HepG2 (cell line): ENCODE data around the gene EXOC3. TPM values are rescaled to one million over a fixed set of nuclear protein-coding genes. Genes with fewer than 3 reads are reported as not detected.

Experiments used
- ATAC-seq: fragments of 200-7000 bp; cut with Tn5 transposase; 3 replicates; pipeline ENCODE4 v1.9.1; 2020; ENCODE audit warnings: mild to moderate bottlenecking, moderate library complexity
- BruUV-seq: library from RNA; stranded (reverse); fragments of 400-500 nt; replicated peaks from 2 replicates; lab custom pipeline; 2021; lab: Mats Ljungman, UMichigan
- CTCF ChIA-PET: fragments of 300-600 bp; formaldehyde crosslinking; extraction: SDS; loops from one replicate; lab custom pipeline; 2021; ENCODE audit warnings: low total read pairs, inconsistent platforms, low intra/inter-chr PET ratio; lab: Yijun Ruan, JAX
- POLR2A ChIA-PET: fragments of 350-600 bp; sonication (Branson Sonifier 250); formaldehyde crosslinking; loops from one replicate; lab custom pipeline; 2020; ENCODE audit warnings: antibody characterized with exemption, inconsistent platforms; lab: Yijun Ruan, JAX
- DNase-seq: peaks from one replicate; pipeline ENCODE4 v3.0.0-alpha.2; 2015; ENCODE audit warnings: low spot score
- FAIRE-seq: peaks from 3 replicates; lab custom pipeline; 2011; peaks lifted over from hg19 to GRCh38; lab: Jason Lieb, UNC
- H2AFZ ChIP-seq: one replicate; pipeline ENCODE4 v1.6.1; 2011; ENCODE audit warnings: low read length, inconsistent platforms
- H3K27ac ChIP-seq: fragments of 300-600 bp; 3 replicates; pipeline ENCODE4 v1.8.0; 2011; ENCODE audit warnings: mixed run types, mild to moderate bottlenecking, mixed read lengths, low read length, inconsistent platforms; ENCODE audit not compliant: insufficient read depth; ENCODE audit errors: extremely low read length
- H3K27me3 ChIP-seq, 2 experiments: fragments of 200-600 bp in 1 of 2; 2 replicates in 1 of 2; 3 replicates in 1 of 2; pipeline versions ENCODE4 v1.6.0 to v1.8.0; 2011; ENCODE audit warnings: low read length in 2 of 2, mild to moderate bottlenecking in 2 of 2, moderate library complexity in 2 of 2, inconsistent platforms in 1 of 2; ENCODE audit not compliant: insufficient read depth in 2 of 2, control insufficient read depth in 1 of 2
- H3K36me3 ChIP-seq, 2 experiments: fragments of 200-600 bp in 1 of 2; replicated peaks in 1 of 2; 2 replicates in 1 of 2; 3 replicates in 1 of 2; pipeline versions ENCODE4 v1.5.1 to v1.8.0; 2011; ENCODE audit warnings: low read length in 2 of 2, inconsistent platforms in 1 of 2; ENCODE audit not compliant: insufficient read depth in 2 of 2, control insufficient read depth in 1 of 2
- H3K4me1 ChIP-seq: 2 replicates; pipeline ENCODE4 v1.5.1; 2012; ENCODE audit warnings: low read length, inconsistent platforms; ENCODE audit not compliant: insufficient read depth
- H3K4me2 ChIP-seq: 2 replicates; pipeline ENCODE4 v1.6.0; 2011; ENCODE audit warnings: low read depth, low read length, inconsistent platforms
- H3K4me3 ChIP-seq, 3 experiments: fragments of 200-600 bp in 1 of 3; sonication (generic), shearing (Covaris generic) in 1 of 3; replicated peaks in 1 of 3; 2 replicates each; pipeline ENCODE4 v1.5.1; 2011 to 2016; ENCODE audit warnings: low read length in 3 of 3, inconsistent platforms in 2 of 3, low read depth in 2 of 3, mild to moderate bottlenecking in 2 of 3, control low read depth in 1 of 3, mixed read lengths in 1 of 3; ENCODE audit not compliant: insufficient read depth in 1 of 3
- H3K79me2 ChIP-seq: one replicate; pipeline ENCODE4 v1.6.1; 2011; ENCODE audit warnings: low read length, inconsistent platforms; ENCODE audit not compliant: insufficient read depth
- H3K9ac ChIP-seq: 2 replicates; pipeline ENCODE4 v1.6.0; 2011; ENCODE audit warnings: mild to moderate bottlenecking, low read depth, low read length, inconsistent platforms; ENCODE audit not compliant: insufficient read depth
- H3K9me3 ChIP-seq: 2 replicates; pipeline ENCODE4 v1.5.1; 2012; ENCODE audit warnings: mild to moderate bottlenecking, low read length
- H4K20me1 ChIP-seq: 2 replicates; pipeline ENCODE4 v1.6.0; 2011; ENCODE audit warnings: inconsistent platforms, mild to moderate bottlenecking, low read length, moderate library complexity; ENCODE audit not compliant: insufficient read depth
- AGO1 ChIP-seq: fragments of 200-400 bp; formaldehyde crosslinking; IDR thresholded peaks from 2 replicates; pipeline ENCODE4 v1.6.1; 2017; ENCODE audit warnings: mild to moderate bottlenecking, low read depth, low read length, moderate library complexity; ENCODE audit not compliant: poor library complexity, severe bottlenecking
- AGO2 ChIP-seq: fragments of 200-400 bp; formaldehyde crosslinking; optimal IDR thresholded peaks from 2 replicates; pipeline ENCODE3; 2017; ENCODE audit warnings: mild to moderate bottlenecking, low read depth, low read length, moderate library complexity
- MAZ ChIP-seq, 2 experiments: sonication (generic) in 1 of 2; formaldehyde crosslinking in 1 of 2; IDR thresholded peaks; 2 replicates each; pipeline versions ENCODE4 v1.5.0 to v1.6.1; 2012 to 2020; ENCODE audit warnings: low read depth in 2 of 2, mild to moderate bottlenecking in 2 of 2, borderline replicate concordance in 1 of 2, improper control_type of control experiment in 1 of 2, low read length in 1 of 2, missing genetic modification reagents in 1 of 2, moderate library complexity in 1 of 2
- RAD51 ChIP-seq: fragments of 450-650 bp; IDR thresholded peaks from 2 replicates; pipeline ENCODE4 v1.6.1; 2016; ENCODE audit warnings: borderline replicate concordance
- SRSF4 ChIP-seq: fragments of 200-400 bp; formaldehyde crosslinking; IDR thresholded peaks from one replicate; pipeline ENCODE4 v1.6.1; 2018; ENCODE audit warnings: mild to moderate bottlenecking, low read depth, low read length, moderate library complexity; ENCODE audit not compliant: poor library complexity, severe bottlenecking
- WGBS: methylation state at CpG from one replicate; pipeline ENCODE4 v1.1.6; 2017; ENCODE audit warnings: low lambda C conversion rate; 5-methylcytosine and 5-hydroxymethylcytosine counted together
- in situ Hi-C: cut with HindIII; loops from 2 replicates; pipeline ENCODE4 v1.10.0; 2017; ENCODE audit warnings: low pct_unique_long_range_greater_than_20kb; ENCODE audit not compliant: extremely low pct_ligation_motif_present
- intact Hi-C: fragments of 100-400 bp; cut with micrococcal nuclease; formaldehyde crosslinking; loops from one replicate; pipeline ENCODE4 v1.10.0; 2022; ENCODE audit not compliant: unreplicated experiment
- polyA plus RNA-seq, 8 experiments: library from polyadenylated mRNA; depleted of rRNA in 3 of 8; stranded (reverse) in 7 of 8; unstranded in 1 of 8; fragments of >200 nt; fragmentation: Illumina TruSeq in 4 of 8; extraction: Trizol in 4 of 8; gene quantifications; 2 replicates each; pipeline versions ENCODE4 v1.2.1 to v1.2.3, GENCODE V29; 2011 to 2016; ENCODE audit warnings: low read depth in 4 of 8, missing spikeins in 1 of 8, mixed read lengths in 1 of 8; ENCODE audit not compliant: insufficient read depth in 1 of 8
- total RNA-seq, 5 experiments: library from RNA; depleted of rRNA; stranded (reverse); fragments of >200 nt; fragmentation: Illumina TruSeq; extraction: Trizol; gene quantifications; 2 replicates each; pipeline ENCODE4 v1.2.3, GENCODE V29; 2016; ENCODE audit warnings: low read depth in 1 of 5
- TF ChIP-seq, protein P1 (sequence below): sonication (generic); formaldehyde crosslinking; IDR thresholded peaks from 2 replicates; pipeline ENCODE4 v1.5.1; 2020; ENCODE audit warnings: missing genetic modification reagents, mild to moderate bottlenecking, borderline replicate concordance

The EXOC3 gene
- total and polyA plus RNA-seq, 2 of the 13 experiments (the other 11 are each of a cell fraction or from before 2014, with no cell fraction given): 9.2 to 20.5 TPM

DNA sequence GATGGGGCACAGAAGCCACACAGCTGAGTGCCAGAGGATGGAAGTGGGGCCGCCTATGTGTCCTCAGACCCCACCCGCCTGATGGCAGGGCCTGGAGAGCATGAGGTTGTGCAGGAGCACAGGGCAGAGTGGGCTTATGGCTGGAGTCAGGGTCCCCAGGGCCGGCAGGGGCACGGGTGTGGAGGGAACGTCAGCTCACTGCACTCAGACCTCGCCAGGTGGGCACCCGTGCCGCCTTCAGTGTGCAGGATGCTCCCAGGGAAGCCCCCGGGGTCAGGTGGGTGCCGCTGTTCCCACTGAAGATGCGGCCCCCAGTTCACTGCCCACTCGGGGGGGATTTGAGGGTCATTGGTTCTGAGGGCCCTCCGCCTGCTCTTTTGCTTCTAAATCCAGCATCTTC is 34.9 kb downstream of the EXOC3 start:
- FAIRE-seq (no peak), DNase-seq (no peak), ATAC-seq (no peak)
- in situ Hi-C loops: no loop called here
- Histone ChIP-seq H3K4me2 (no peak overlapping the region), H3K79me2 (no peaks in the 10 kb centered on the region), H3K36me3 (no peaks in the 10 kb centered on the region; a peak in 1 of 5 replicates), H3K27ac (no peak overlapping the region), H3K9ac (no peak overlapping the region), H4K20me1 (no peaks in the 10 kb centered on the region), H2AFZ (no peak overlapping the region), H3K9me3 (no peaks in the 10 kb centered on the region), H3K4me3 (no peak overlapping the region), H3K4me1 (peaks cover 15% of the 10 kb centered on the region), H3K27me3 (peaks cover 19 to 77% of the 10 kb centered on the region in 2 experiments)
- CTCF ChIA-PET: no interaction called here
- no TSS peak for BruUV-seq
- intact Hi-C loops: no loop called here
- no peak for TF ChIP-seq MAZ (IDR thresholded peaks at IDR 0.05; ENCODE audit: borderline replicate concordance, low read depth, low read length)
- no peak for TF ChIP-seq MAZ (CRISPR knock-in tag; IDR thresholded peaks at IDR 0.05; ENCODE audit: low read depth)
- TF ChIP-seq AGO2: peak; percentile 20
- TF ChIP-seq AGO1: peak; percentile 1
- no peak for TF ChIP-seq RAD51
- TF ChIP-seq, protein P1, sequence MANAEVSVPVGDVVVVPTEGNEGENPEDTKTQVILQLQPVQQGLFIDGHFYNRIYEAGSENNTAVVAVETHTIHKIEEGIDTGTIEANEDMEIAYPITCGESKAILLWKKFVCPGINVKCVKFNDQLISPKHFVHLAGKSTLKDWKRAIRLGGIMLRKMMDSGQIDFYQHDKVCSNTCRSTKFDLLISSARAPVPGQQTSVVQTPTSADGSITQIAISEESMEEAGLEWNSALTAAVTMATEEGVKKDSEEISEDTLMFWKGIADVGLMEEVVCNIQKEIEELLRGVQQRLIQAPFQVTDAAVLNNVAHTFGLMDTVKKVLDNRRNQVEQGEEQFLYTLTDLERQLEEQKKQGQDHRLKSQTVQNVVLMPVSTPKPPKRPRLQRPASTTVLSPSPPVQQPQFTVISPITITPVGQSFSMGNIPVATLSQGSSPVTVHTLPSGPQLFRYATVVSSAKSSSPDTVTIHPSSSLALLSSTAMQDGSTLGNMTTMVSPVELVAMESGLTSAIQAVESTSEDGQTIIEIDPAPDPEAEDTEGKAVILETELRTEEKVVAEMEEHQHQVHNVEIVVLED (CRISPR knock-in tag): no peak
- TF ChIP-seq SRSF4: no peak
- no CpG with 5 or more reads among the region's 13 CpGs for WGBS
- POLR2A ChIA-PET: no interaction called here
